Measurements from ENCODE around the gene ADAMTS14.

DNA sequence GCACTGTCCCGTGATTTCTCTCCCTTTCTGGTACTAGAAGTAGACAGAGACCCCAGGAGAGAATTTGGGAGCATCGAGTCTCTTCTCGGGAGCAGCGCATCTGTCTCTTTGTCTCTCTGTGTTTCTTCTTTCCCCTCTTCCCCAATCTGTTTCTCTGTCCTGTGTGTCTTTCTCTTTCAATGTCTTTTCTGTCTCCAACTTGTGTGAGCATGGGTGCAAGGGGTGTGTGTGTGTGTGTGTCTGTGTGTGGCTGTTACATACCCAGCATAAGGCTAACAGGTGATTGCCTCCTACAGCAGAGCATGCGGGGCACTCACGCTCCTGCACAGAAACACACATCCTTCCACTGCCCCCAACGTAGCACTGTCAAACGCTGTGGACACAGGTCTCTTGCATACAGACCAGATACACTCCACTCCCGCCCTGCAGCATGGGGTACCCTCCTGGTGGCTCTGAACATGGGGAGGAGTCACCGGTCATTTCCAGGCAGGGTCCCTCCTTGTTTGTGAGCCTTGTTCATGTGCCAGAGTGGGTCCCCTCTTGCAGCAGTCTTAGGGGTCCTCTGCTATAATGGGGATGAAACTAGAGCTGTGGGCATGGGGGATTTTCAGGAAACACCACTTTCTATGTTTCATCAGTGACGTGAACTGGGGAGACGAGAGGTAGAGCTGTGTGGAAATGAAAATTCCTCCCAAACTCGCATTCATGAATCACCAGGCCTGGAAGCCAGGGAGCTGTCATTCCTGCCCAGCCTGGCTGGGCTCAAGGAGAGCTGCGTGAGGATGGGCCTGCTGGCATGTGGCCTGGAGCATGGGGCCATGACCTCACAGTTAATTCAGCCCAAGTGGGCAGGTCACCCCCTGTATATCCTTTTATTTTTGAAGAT is 980 bp downstream of the ADAMTS14 start:
- peak in 1 of 3 donors; percentile 27 for TF ChIP-seq POLR2AphosphoS5 (IDR thresholded peaks at IDR 0.05)
- TF ChIP-seq, protein P1, sequence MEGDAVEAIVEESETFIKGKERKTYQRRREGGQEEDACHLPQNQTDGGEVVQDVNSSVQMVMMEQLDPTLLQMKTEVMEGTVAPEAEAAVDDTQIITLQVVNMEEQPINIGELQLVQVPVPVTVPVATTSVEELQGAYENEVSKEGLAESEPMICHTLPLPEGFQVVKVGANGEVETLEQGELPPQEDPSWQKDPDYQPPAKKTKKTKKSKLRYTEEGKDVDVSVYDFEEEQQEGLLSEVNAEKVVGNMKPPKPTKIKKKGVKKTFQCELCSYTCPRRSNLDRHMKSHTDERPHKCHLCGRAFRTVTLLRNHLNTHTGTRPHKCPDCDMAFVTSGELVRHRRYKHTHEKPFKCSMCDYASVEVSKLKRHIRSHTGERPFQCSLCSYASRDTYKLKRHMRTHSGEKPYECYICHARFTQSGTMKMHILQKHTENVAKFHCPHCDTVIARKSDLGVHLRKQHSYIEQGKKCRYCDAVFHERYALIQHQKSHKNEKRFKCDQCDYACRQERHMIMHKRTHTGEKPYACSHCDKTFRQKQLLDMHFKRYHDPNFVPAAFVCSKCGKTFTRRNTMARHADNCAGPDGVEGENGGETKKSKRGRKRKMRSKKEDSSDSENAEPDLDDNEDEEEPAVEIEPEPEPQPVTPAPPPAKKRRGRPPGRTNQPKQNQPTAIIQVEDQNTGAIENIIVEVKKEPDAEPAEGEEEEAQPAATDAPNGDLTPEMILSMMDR (IDR thresholded peaks at IDR 0.05) = no peak

Measured in stomach (tissue), 4 donors.